Keratinocyte (primary cell): ENCODE measurements around the gene EXD3. TPM values are rescaled to one million over a fixed set of nuclear protein-coding genes. Genes with fewer than 3 reads are reported as not detected.

Experiments
- DNase-seq: peaks from one replicate; pipeline ENCODE4 v3.0.0-alpha.2; 2011; ENCODE audit warnings: low read depth, missing footprints, low spot score
- FAIRE-seq: peaks from 2 replicates; lab custom pipeline; 2011; peaks lifted over from hg19 to GRCh38; lab: Jason Lieb, UNC
- H2AFZ ChIP-seq: 2 replicates; pipeline ENCODE4 v1.6.0; 2012; ENCODE audit warnings: low read length, control low read depth, inconsistent platforms; ENCODE audit not compliant: control insufficient read depth
- H3K27ac ChIP-seq: 2 replicates; pipeline ENCODE4 v1.5.1; 2011; ENCODE audit warnings: low read length; ENCODE audit not compliant: control insufficient read depth, insufficient read depth
- H3K27me3 ChIP-seq: 3 replicates; pipeline ENCODE4 v1.6.0; 2011; ENCODE audit warnings: low read length; ENCODE audit not compliant: control insufficient read depth, insufficient read depth; ENCODE audit errors: extremely low read depth
- H3K36me3 ChIP-seq, 2 experiments: 2 replicates in 1 of 2; 3 replicates in 1 of 2; pipeline ENCODE4 v1.5.1; 2011; ENCODE audit warnings: low read length in 2 of 2, mild to moderate bottlenecking in 1 of 2; ENCODE audit not compliant: control insufficient read depth in 2 of 2, insufficient read depth in 2 of 2; ENCODE audit errors: extremely low read depth in 1 of 2
- H3K4me1 ChIP-seq: 3 replicates; pipeline ENCODE4 v1.5.1; 2011; ENCODE audit warnings: low read length; ENCODE audit not compliant: control insufficient read depth, insufficient read depth; ENCODE audit errors: extremely low read depth
- H3K4me2 ChIP-seq: 3 replicates; pipeline ENCODE4 v1.6.0; 2011; ENCODE audit warnings: low read depth, low read length; ENCODE audit not compliant: control insufficient read depth, insufficient read depth; ENCODE audit errors: extremely low read depth
- H3K4me3 ChIP-seq, 3 experiments: fragments of 200-600 bp in 1 of 3; sonication (generic) in 1 of 3; 2 replicates in 2 of 3; 3 replicates in 1 of 3; pipeline ENCODE4 v1.5.1; 2011 to 2016; ENCODE audit warnings: low read length in 3 of 3, mild to moderate bottlenecking in 3 of 3, control low read depth in 2 of 3, inconsistent platforms in 1 of 3, low read depth in 1 of 3, mixed read lengths in 1 of 3, mixed run types in 1 of 3, moderate library complexity in 1 of 3; ENCODE audit not compliant: control insufficient read depth in 2 of 3, insufficient read depth in 2 of 3; ENCODE audit errors: extremely low read depth in 1 of 3
- H3K79me2 ChIP-seq: 2 replicates; pipeline ENCODE4 v1.6.0; 2012; ENCODE audit warnings: low read length; ENCODE audit not compliant: control insufficient read depth, insufficient read depth
- H3K9ac ChIP-seq: 3 replicates; pipeline ENCODE4 v1.6.0; 2011; ENCODE audit warnings: low read length; ENCODE audit not compliant: control insufficient read depth, insufficient read depth; ENCODE audit errors: extremely low read depth
- H3K9me1 ChIP-seq: 3 replicates; pipeline ENCODE4 v1.6.0; 2011; ENCODE audit warnings: low read length; ENCODE audit not compliant: control insufficient read depth, insufficient read depth; ENCODE audit errors: extremely low read depth
- H3K9me3 ChIP-seq: 2 replicates; pipeline ENCODE4 v1.5.1; 2012; ENCODE audit warnings: low read depth, low read length; ENCODE audit not compliant: control insufficient read depth
- H4K20me1 ChIP-seq: 3 replicates; pipeline ENCODE4 v1.6.0; 2011; ENCODE audit warnings: low read length; ENCODE audit not compliant: control insufficient read depth, insufficient read depth; ENCODE audit errors: extremely low read depth
- CTCF ChIP-seq, 3 experiments: IDR thresholded peaks in 1 of 3; conservative IDR thresholded peaks in 1 of 3; optimal IDR thresholded peaks in 1 of 3; 2 replicates in 2 of 3; 3 replicates in 1 of 3; pipeline versions ENCODE3 to v1.5.1; 2011; ENCODE audit warnings: low read length in 3 of 3, mild to moderate bottlenecking in 3 of 3, moderate library complexity in 2 of 3, control low read depth in 1 of 3, inconsistent platforms in 1 of 3; ENCODE audit not compliant: insufficient read depth in 2 of 3; ENCODE audit errors: extremely low read depth in 1 of 3
- EZH2 ChIP-seq: IDR thresholded peaks from one replicate; pipeline ENCODE4 v1.6.1; 2012; ENCODE audit warnings: inconsistent platforms, mild to moderate bottlenecking, low read length, moderate library complexity
- dilution Hi-C: fragments of 300-500 bp; cut with MboI; formaldehyde crosslinking; loops from one replicate; pipeline ENCODE4 v1.7.0; 2020; ENCODE audit warnings: low sequenced_read_pairs; ENCODE audit not compliant: extremely low pct_ligation_motif_present
- polyA plus RNA-seq, 5 experiments: library from polyadenylated mRNA; depleted of rRNA in 3 of 5; stranded (reverse) in 3 of 5; stranded (forward) in 1 of 5; unstranded in 1 of 5; fragments of >200 nt; gene quantifications; 1 replicate in 1 of 5; 2 replicates in 3 of 5; 3 replicates in 1 of 5; pipeline versions ENCODE4 v1.2.1 to v1.2.3, GENCODE V29; 2011 to 2012; ENCODE audit warnings: missing spikeins in 2 of 5, low read depth in 1 of 5, low replicate concordance in 1 of 5

The EXD3 gene
- polyA plus RNA-seq, 1 donor (not counting 4 experiments of a cell fraction or from before 2014, with no cell fraction given) = 1.5 TPM

DNA sequence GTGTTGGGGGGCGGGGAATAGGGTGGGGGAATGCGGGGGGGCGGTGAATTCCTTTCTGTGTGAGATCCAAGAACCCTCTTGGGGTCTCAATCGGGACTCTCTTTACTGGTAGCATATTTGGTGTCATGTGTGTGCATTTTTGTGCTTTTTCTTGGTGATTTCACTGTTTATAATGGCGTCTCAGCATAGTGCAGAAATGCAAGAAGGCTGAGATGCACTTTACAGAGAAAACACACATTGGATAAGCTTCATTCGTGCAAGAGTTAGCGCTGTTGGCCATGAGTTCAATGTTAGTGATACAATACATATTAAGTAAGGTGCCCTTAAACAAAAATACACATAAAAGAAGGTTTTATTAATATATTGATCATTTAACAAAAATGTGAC lies 19.0 kb upstream of the EXD3 start:
- Histone ChIP-seq H3K79me2 (no peaks in the 10 kb centered on the region), H3K27ac (no peak overlapping the region), H3K27me3 (peaks cover 11% of the 10 kb centered on the region), H3K4me2 (no peak overlapping the region), H3K9me3 (no peaks in the 10 kb centered on the region), H3K9me1 (no peaks in the 10 kb centered on the region), H2AFZ (no peak overlapping the region), H3K4me1 (peaks cover 12% of the 10 kb centered on the region), H4K20me1 (peaks cover 5% of the 10 kb centered on the region), H3K36me3 (no peaks in the 10 kb centered on the region), H3K4me3 (no peak overlapping the region), H3K9ac (no peak overlapping the region)
- dilution Hi-C loops = no loop called here
- TF ChIP-seq EZH2 = no peak
- TF ChIP-seq CTCF (optimal IDR thresholded peaks at IDR 0.05 in 1 of 3, IDR thresholded peaks at IDR 0.05 in 1 of 3, conservative IDR thresholded peaks at IDR 0.05 in 1 of 3; ENCODE audit: extremely low read depth in 1 of 3, insufficient read depth in 2 of 3, low read length in 3 of 3) = no peak
- DNase-seq (no peak), FAIRE-seq (no peak)

- no peak for TF ChIP-seq CTCF (optimal IDR thresholded peaks at IDR 0.05 in 1 of 3, IDR thresholded peaks at IDR 0.05 in 1 of 3, conservative IDR thresholded peaks at IDR 0.05 in 1 of 3; ENCODE audit: extremely low read depth in 1 of 3, insufficient read depth in 2 of 3, low read length in 3 of 3)
- TF ChIP-seq EZH2 = no peak
- Histone ChIP-seq H3K36me3 (no peaks in the 10 kb centered on the region), H3K79me2 (no peaks in the 10 kb centered on the region), H3K27me3 (peaks cover 14% of the 10 kb centered on the region), H3K4me1 (peaks cover 12% of the 10 kb centered on the region), H3K27ac (no peak within 1 kb of the TSS), H4K20me1 (peaks cover 3% of the 10 kb centered on the region), H3K9me3 (no peaks in the 10 kb centered on the region), H3K4me2 (peak within 1 kb of the TSS; percentile 51), H3K9ac (no peak within 1 kb of the TSS), H3K9me1 (no peaks in the 10 kb centered on the region), H2AFZ (no peak within 1 kb of the TSS), H3K4me3 (peak within 1 kb of the TSS in 1 of 3 experiments; percentile 26)
- DNase-seq = no peak
- no peak for FAIRE-seq
- dilution Hi-C loops = no loop called here
Observed at GRCh38 chr9:137441289-137441934, 18.4 kb upstream of the EXD3 start, which contains the start of gene ENTPD8. TSS of gene ENTPD8 (minus strand) at chr9:137441357. CDS start at chr9:137438285, 3,072 bp downstream.
